ENCODE measurements around the gene SND1. TPM values are rescaled to one million over a fixed set of nuclear protein-coding genes. Genes with fewer than 3 reads are reported as not detected.
A peak's percentile ranks its signal among the peaks of the same experiment; 100 is the strongest.

SND1 gene
- total RNA-seq, 4 donors from 2014 or later: 55.5 to 305 (median 80.1) TPM

GRCh38 chr7:128100949-128101713 lies 449.1 kb downstream of the SND1 start:
- TF ChIP-seq POLR2A (IDR thresholded peaks at IDR 0.05) (no peak), CTCF (IDR thresholded peaks at IDR 0.05) (no peak)
- H3K4me1 ChIP-seq: peaks cover 0 to 12% (median 6%) of the 10 kb centered on the region in 4 donors
- no peak for DNase-seq
- no peak overlapping the region for H3K27ac ChIP-seq
- H3K27me3 ChIP-seq: peaks cover 0 to 3% of the 10 kb centered on the region in 2 donors
- H3K4me3 ChIP-seq: no peak overlapping the region
- no peaks in the 10 kb centered on the region for H3K9me3 ChIP-seq
- no peaks in the 10 kb centered on the region for H3K36me3 ChIP-seq

GRCh38 chr7:128102490-128103291 lies 450.7 kb downstream of the SND1 start:
- no peak overlapping the region for H3K27ac ChIP-seq
- H3K9me3 ChIP-seq: no peaks in the 10 kb centered on the region
- no peaks in the 10 kb centered on the region for H3K36me3 ChIP-seq
- no peak for DNase-seq
- no peak for TF ChIP-seq POLR2A (IDR thresholded peaks at IDR 0.05)
- TF ChIP-seq CTCF (IDR thresholded peaks at IDR 0.05): no peak
- no peak overlapping the region for H3K4me3 ChIP-seq
- H3K4me1 ChIP-seq: peaks cover 0 to 12% (median 6%) of the 10 kb centered on the region in 4 donors
- peaks cover 0 to 3% of the 10 kb centered on the region in 2 donors for H3K27me3 ChIP-seq

- no peaks in the 10 kb centered on the region for H3K36me3 ChIP-seq
- peaks cover 0 to 18% (median 8%) of the 10 kb centered on the region in 4 donors for H3K4me1 ChIP-seq
- H3K9me3 ChIP-seq: no peaks in the 10 kb centered on the region
- H3K4me3 ChIP-seq: peak overlapping the region; percentile 33 to 76 (median 42)
- TF ChIP-seq CTCF (IDR thresholded peaks at IDR 0.05): no peak
- TF ChIP-seq POLR2A (IDR thresholded peaks at IDR 0.05): no peak
- H3K27me3 ChIP-seq: peaks cover 0 to 3% of the 10 kb centered on the region in 2 donors
- DNase-seq: peak; percentile 51 to 65 (median 60)
- peak overlapping the region in 2 of 4 donors; percentile 20 to 89 for H3K27ac ChIP-seq
Measured at GRCh38 chr7:128103498-128104107, 451.6 kb downstream of the SND1 start.

- Histone ChIP-seq H3K36me3 (no peaks in the 10 kb centered on the region), H3K27me3 (peaks cover 0 to 3% of the 10 kb centered on the region in 2 donors), H3K4me1 (peaks cover 0 to 19% (median 13%) of the 10 kb centered on the region in 4 donors), H3K27ac (peak overlapping the region in 2 of 4 donors; percentile 20 to 89), H3K4me3 (peak overlapping the region; percentile 33 to 76 (median 42)), H3K9me3 (no peaks in the 10 kb centered on the region)
- TF ChIP-seq POLR2A (IDR thresholded peaks at IDR 0.05): no peak
- TF ChIP-seq CTCF (IDR thresholded peaks at IDR 0.05): no peak
- peak; percentile 48 to 72 (median 57) for DNase-seq
Measured at GRCh38 chr7:128104108-128104742, 452.2 kb downstream of the SND1 start.
